DND-41 (cell line): ENCODE measurements around the gene GALNT1.

ENCODE experiments used
- ATAC-seq: fragments of 200-7000 bp; cut with Tn5 transposase; 3 replicates; pipeline ENCODE4 v1.9.1; 2021; ENCODE audit warnings: low read depth; ENCODE audit not compliant: insufficient read depth
- DNase-seq: peaks from one replicate; pipeline ENCODE4 v3.0.0-alpha.2; 2020
- H2AFZ ChIP-seq: 2 replicates; pipeline ENCODE4 v1.6.0; 2012; ENCODE audit warnings: low read depth, low read length
- H3K27ac ChIP-seq: 2 replicates; pipeline ENCODE4 v1.5.1; 2012; ENCODE audit warnings: low read length, inconsistent platforms
- H3K27me3 ChIP-seq: fragments of 200-600 bp; sonication (generic); 2 replicates; pipeline ENCODE4 v1.6.0; 2012; ENCODE audit warnings: low read length, mild to moderate bottlenecking, inconsistent platforms; ENCODE audit not compliant: insufficient read depth, poor library complexity
- H3K36me3 ChIP-seq: 2 replicates; pipeline ENCODE4 v1.5.1; 2012; ENCODE audit warnings: low read length, inconsistent platforms; ENCODE audit not compliant: insufficient read depth
- H3K4me1 ChIP-seq: 2 replicates; pipeline ENCODE4 v1.5.1; 2012; ENCODE audit warnings: mild to moderate bottlenecking, low read length; ENCODE audit not compliant: insufficient read depth
- H3K4me2 ChIP-seq: 2 replicates; pipeline ENCODE4 v1.6.0; 2012; ENCODE audit warnings: mild to moderate bottlenecking, moderate library complexity, low read length, inconsistent platforms; ENCODE audit not compliant: insufficient read depth
- H3K4me3 ChIP-seq, 2 experiments: fragments of 200-600 bp in 1 of 2; shearing (Covaris generic) in 1 of 2; 2 replicates each; pipeline ENCODE4 v1.5.1; 2012 to 2016; ENCODE audit warnings: inconsistent platforms in 2 of 2, low read length in 2 of 2, mild to moderate bottlenecking in 2 of 2, low read depth in 1 of 2, moderate library complexity in 1 of 2
- H3K79me2 ChIP-seq: 2 replicates; pipeline ENCODE4 v1.6.0; 2012; ENCODE audit warnings: low read length, inconsistent platforms; ENCODE audit not compliant: insufficient read depth
- H3K9ac ChIP-seq: 2 replicates; pipeline ENCODE4 v1.6.0; 2012; ENCODE audit warnings: low read depth, mild to moderate bottlenecking, inconsistent platforms, low read length, moderate library complexity
- H3K9me3 ChIP-seq: 2 replicates; pipeline ENCODE4 v1.5.1; 2012; ENCODE audit warnings: low read length, moderate library complexity, mild to moderate bottlenecking, inconsistent platforms; ENCODE audit not compliant: insufficient read depth, severe bottlenecking
- H4K20me1 ChIP-seq: 2 replicates; pipeline ENCODE4 v1.6.0; 2012; ENCODE audit warnings: low read length; ENCODE audit not compliant: insufficient read depth
- EZH2 ChIP-seq: IDR thresholded peaks from 3 replicates; pipeline ENCODE4 v1.6.1; 2012; ENCODE audit warnings: borderline replicate concordance, low read depth, mild to moderate bottlenecking, moderate library complexity, low read length, inconsistent platforms; ENCODE audit not compliant: severe bottlenecking
- TF ChIP-seq, protein P1 (sequence below): IDR thresholded peaks from 2 replicates; pipeline ENCODE4 v1.5.1; 2012; ENCODE audit warnings: borderline replicate concordance, low read length, moderate library complexity, mild to moderate bottlenecking; ENCODE audit not compliant: poor library complexity, severe bottlenecking; ENCODE audit errors: extremely low read depth

The GALNT1 gene

DNA sequence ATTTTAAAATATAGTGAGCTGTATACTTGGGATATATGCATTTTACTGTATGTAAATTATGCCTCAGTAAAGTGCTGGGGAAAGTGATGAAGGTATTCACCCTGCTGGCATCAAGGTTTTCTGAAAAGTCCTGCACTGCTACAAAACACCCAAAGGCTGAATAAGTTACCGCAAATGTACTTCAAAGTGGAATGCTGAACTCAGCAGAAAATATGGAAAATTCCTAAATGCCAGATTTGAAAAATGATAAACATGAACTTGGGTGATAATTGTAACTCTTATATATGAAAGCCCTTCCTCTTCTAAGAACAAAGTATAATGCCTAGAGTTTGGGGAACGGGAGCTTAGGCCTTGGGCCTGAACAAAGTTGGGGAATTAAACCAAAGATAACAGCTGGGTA lies 133.0 kb downstream of the GALNT1 start:
- Histone ChIP-seq H3K9me3 (no peaks in the 10 kb centered on the region), H3K4me1 (no peaks in the 10 kb centered on the region), H3K79me2 (no peaks in the 10 kb centered on the region)

DNA sequence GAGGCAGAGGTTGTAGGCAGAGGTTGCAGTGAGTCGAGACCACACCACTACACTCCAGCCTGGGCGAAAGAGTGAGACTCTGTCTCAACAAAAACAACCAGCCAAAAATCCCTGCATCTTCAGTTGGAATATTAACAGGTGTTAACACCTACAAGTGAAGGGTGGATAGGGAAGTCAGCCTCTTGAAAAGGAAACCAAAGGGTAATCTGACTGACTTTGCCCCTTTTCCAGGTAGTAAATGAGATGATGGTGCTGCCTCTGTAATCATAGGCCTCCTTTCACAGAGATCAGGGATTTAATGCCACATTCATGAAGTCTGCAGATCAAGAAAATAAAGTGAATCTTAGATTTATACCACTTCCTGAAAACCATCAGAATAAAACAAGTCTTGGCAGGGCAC lies 133.6 kb downstream of the GALNT1 start:
- Histone ChIP-seq H3K27ac (no peak overlapping the region), H2AFZ (no peak overlapping the region), H3K36me3 (0 out of 2 replicates have a peak, but pooled peaks cover 4% of the 10 kb centered on the region), H3K4me1 (no peaks in the 10 kb centered on the region), H3K4me2 (no peak overlapping the region), H3K9me3 (no peaks in the 10 kb centered on the region), H4K20me1 (no peaks in the 10 kb centered on the region), H3K9ac (no peak overlapping the region), H3K4me3 (no peak overlapping the region), H3K27me3 (no peaks in the 10 kb centered on the region), H3K79me2 (no peaks in the 10 kb centered on the region)
- ATAC-seq (no peak), DNase-seq (no peak)
- no peak for TF ChIP-seq EZH2
- TF ChIP-seq, protein P1, sequence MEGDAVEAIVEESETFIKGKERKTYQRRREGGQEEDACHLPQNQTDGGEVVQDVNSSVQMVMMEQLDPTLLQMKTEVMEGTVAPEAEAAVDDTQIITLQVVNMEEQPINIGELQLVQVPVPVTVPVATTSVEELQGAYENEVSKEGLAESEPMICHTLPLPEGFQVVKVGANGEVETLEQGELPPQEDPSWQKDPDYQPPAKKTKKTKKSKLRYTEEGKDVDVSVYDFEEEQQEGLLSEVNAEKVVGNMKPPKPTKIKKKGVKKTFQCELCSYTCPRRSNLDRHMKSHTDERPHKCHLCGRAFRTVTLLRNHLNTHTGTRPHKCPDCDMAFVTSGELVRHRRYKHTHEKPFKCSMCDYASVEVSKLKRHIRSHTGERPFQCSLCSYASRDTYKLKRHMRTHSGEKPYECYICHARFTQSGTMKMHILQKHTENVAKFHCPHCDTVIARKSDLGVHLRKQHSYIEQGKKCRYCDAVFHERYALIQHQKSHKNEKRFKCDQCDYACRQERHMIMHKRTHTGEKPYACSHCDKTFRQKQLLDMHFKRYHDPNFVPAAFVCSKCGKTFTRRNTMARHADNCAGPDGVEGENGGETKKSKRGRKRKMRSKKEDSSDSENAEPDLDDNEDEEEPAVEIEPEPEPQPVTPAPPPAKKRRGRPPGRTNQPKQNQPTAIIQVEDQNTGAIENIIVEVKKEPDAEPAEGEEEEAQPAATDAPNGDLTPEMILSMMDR: no peak

More for the DNA sequence above, 133.0 kb downstream of the GALNT1 start:
- Histone ChIP-seq H3K27ac (no peak overlapping the region), H2AFZ (no peak overlapping the region), H3K36me3 (peaks cover 8% of the 10 kb centered on the region; the same call in 1 of the 2 replicates), H3K4me3 (no peak overlapping the region), H3K4me2 (no peak overlapping the region), H3K9ac (no peak overlapping the region), H3K27me3 (no peaks in the 10 kb centered on the region), H4K20me1 (no peaks in the 10 kb centered on the region)
- ATAC-seq: no peak
- TF ChIP-seq EZH2: no peak
- TF ChIP-seq, protein P1: no peak
- no peak for DNase-seq

DNA sequence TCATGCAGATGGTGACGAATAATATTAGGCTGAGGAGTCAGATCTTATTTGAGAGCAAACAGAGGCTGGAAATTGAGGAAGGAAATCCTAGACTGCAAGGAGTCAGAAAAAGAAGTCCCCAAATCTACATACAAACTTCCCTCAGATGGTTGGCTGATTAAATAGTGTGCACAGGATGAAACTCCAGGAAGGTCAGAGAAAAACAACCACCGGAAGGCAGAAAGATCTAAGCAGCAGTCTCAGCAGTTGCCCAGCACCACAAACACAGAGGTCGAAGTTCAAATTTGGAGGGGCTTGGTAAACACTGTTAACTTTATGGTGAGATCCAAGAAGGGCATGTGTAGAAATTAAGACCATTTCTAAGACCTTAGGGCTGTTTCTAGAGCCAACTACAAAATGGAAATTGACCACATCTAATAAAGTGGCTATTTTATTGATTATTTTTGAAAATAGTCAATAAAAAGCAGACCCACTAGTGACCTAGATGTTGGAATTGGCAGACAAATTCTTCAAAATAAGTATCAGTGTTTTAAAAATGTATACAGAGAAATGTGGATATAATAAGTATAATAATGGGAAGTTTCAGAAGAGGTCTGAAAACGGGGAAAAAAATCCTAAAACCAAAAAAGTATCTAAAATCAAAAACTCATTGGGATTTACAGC lies 134.8 kb downstream of the GALNT1 start:
- H3K9me3 ChIP-seq: no peaks in the 10 kb centered on the region
- H3K4me2 ChIP-seq: no peak overlapping the region
- no peaks in the 10 kb centered on the region for H3K79me2 ChIP-seq
- ATAC-seq (no peak), DNase-seq (no peak)
- no peaks in the 10 kb centered on the region for H3K27me3 ChIP-seq
- H3K36me3 ChIP-seq: 0 out of 2 replicates have a peak, but pooled peaks cover 4% of the 10 kb centered on the region
- no peak overlapping the region for H3K9ac ChIP-seq
- H2AFZ ChIP-seq: no peak overlapping the region
- TF ChIP-seq EZH2: no peak
- TF ChIP-seq, protein P1: no peak
- H4K20me1 ChIP-seq: no peaks in the 10 kb centered on the region
- no peaks in the 10 kb centered on the region for H3K4me1 ChIP-seq
- no peak overlapping the region for H3K27ac ChIP-seq
- no peak overlapping the region for H3K4me3 ChIP-seq
